Endothelial cell of umbilical vein (primary cell): Measurements from ENCODE around the gene KCTD6. TPM values are rescaled to one million over a fixed set of nuclear protein-coding genes. Genes with fewer than 3 reads are reported as not detected.

Source experiments
- BruUV-seq: library from RNA; stranded (reverse); fragments of 400-500 nt; replicated peaks from 2 replicates; lab custom pipeline; 2021; lab: Mats Ljungman, UMichigan
- CTCF ChIA-PET: fragments of 300-600, 350-600 bp; sonication (Branson Sonifier 250); formaldehyde crosslinking; loops from one replicate; lab custom pipeline; 2021; ENCODE audit warnings: antibody characterized with exemption, inconsistent platforms; lab: Charles Lee
- POLR2A ChIA-PET: fragments of 300-600, 350-600 bp; sonication (Branson Sonifier 250); formaldehyde crosslinking; loops from one replicate; lab custom pipeline; 2021; ENCODE audit warnings: antibody characterized with exemption, inconsistent platforms; lab: Charles Lee
- DNase-seq: peaks from one replicate; pipeline ENCODE4 v3.0.0-alpha.2; 2011; ENCODE audit warnings: low read depth, low spot score
- FAIRE-seq: peaks from 2 replicates; lab custom pipeline; 2011; peaks lifted over from hg19 to GRCh38; lab: Jason Lieb, UNC
- H2AFZ ChIP-seq: 2 replicates; pipeline ENCODE4 v1.6.0; 2012; ENCODE audit warnings: low read depth, low read length, control low read depth, inconsistent platforms
- H3K27ac ChIP-seq: 2 replicates; pipeline ENCODE4 v1.5.1; 2011; ENCODE audit warnings: low read depth, mild to moderate bottlenecking, control low read depth, low read length, moderate library complexity; ENCODE audit not compliant: insufficient read depth
- H3K27me3 ChIP-seq, 2 experiments: 2 replicates each; pipeline versions ENCODE4 v1.6.0 to v1.6.1; 2011; ENCODE audit warnings: low read length in 2 of 2, mixed read lengths in 1 of 2; ENCODE audit not compliant: control insufficient read depth in 2 of 2, insufficient read depth in 2 of 2
- H3K36me3 ChIP-seq, 2 experiments: 2 replicates in 1 of 2; 3 replicates in 1 of 2; pipeline ENCODE4 v1.5.1; 2011; ENCODE audit warnings: low read length in 2 of 2, mild to moderate bottlenecking in 1 of 2, moderate library complexity in 1 of 2; ENCODE audit not compliant: control insufficient read depth in 2 of 2, insufficient read depth in 2 of 2; ENCODE audit errors: extremely low read depth in 1 of 2
- H3K4me1 ChIP-seq: 3 replicates; pipeline ENCODE4 v1.5.1; 2011; ENCODE audit warnings: mild to moderate bottlenecking, low read length; ENCODE audit not compliant: control insufficient read depth, insufficient read depth; ENCODE audit errors: extremely low read depth
- H3K4me2 ChIP-seq: 2 replicates; pipeline ENCODE4 v1.6.1; 2011; ENCODE audit warnings: low read length, control low read depth, mixed read lengths; ENCODE audit not compliant: insufficient read depth
- H3K4me3 ChIP-seq, 3 experiments: fragments of 200-600 bp in 1 of 3; sonication (generic), shearing (Covaris generic) in 1 of 3; replicated peaks in 1 of 3; 2 replicates each; pipeline ENCODE4 v1.5.1; 2011 to 2016; ENCODE audit warnings: control low read depth in 3 of 3, low read length in 3 of 3, mild to moderate bottlenecking in 2 of 3, inconsistent platforms in 1 of 3, low read depth in 1 of 3, moderate library complexity in 1 of 3; ENCODE audit not compliant: insufficient read depth in 1 of 3
- H3K79me2 ChIP-seq: 2 replicates; pipeline ENCODE4 v1.6.0; 2012; ENCODE audit warnings: low read length, inconsistent platforms; ENCODE audit not compliant: control insufficient read depth, insufficient read depth
- H3K9ac ChIP-seq: replicated peaks from 2 replicates; pipeline ENCODE3; 2011; ENCODE audit warnings: low read length, control low read depth; ENCODE audit not compliant: insufficient read depth; ENCODE audit errors: extremely low read depth
- H3K9me1 ChIP-seq: replicated peaks from 3 replicates; pipeline ENCODE4 v1.6.0; 2011; ENCODE audit warnings: mild to moderate bottlenecking, low read length; ENCODE audit not compliant: control insufficient read depth, insufficient read depth; ENCODE audit errors: extremely low read depth
- H3K9me3 ChIP-seq: replicated peaks from 2 replicates; pipeline ENCODE4 v1.5.1; 2012; ENCODE audit warnings: low read length, inconsistent platforms; ENCODE audit not compliant: control insufficient read depth, insufficient read depth
- H4K20me1 ChIP-seq: replicated peaks from 2 replicates; pipeline ENCODE3; 2011; ENCODE audit warnings: mild to moderate bottlenecking, low read length; ENCODE audit not compliant: control insufficient read depth, insufficient read depth; ENCODE audit errors: extremely low read depth
- EZH2 ChIP-seq: IDR thresholded peaks from 2 replicates; pipeline ENCODE4 v1.6.1; 2012; ENCODE audit warnings: borderline replicate concordance, low read depth, mild to moderate bottlenecking, moderate library complexity, low read length, inconsistent platforms; ENCODE audit not compliant: severe bottlenecking
- FOS ChIP-seq: IDR thresholded peaks from 2 replicates; pipeline ENCODE4 v1.6.1; 2011; ENCODE audit warnings: mild to moderate bottlenecking, low read length, moderate library complexity, borderline replicate concordance; ENCODE audit not compliant: insufficient read depth
- GATA2 ChIP-seq: IDR thresholded peaks from 2 replicates; pipeline ENCODE4 v1.7.0; 2011; ENCODE audit warnings: low read depth, mild to moderate bottlenecking, moderate library complexity, mixed read lengths, low read length; ENCODE audit not compliant: insufficient read length, insufficient read depth
- JUN ChIP-seq: IDR thresholded peaks from 2 replicates; pipeline ENCODE4 v1.6.1; 2011; ENCODE audit warnings: borderline replicate concordance, low read depth; ENCODE audit not compliant: insufficient read length, insufficient read depth
- MYC ChIP-seq: IDR thresholded peaks from one replicate; pipeline ENCODE4 v1.6.1; 2011; ENCODE audit warnings: mild to moderate bottlenecking, low read depth, low read length
- POLR2A ChIP-seq: IDR thresholded peaks from 2 replicates; pipeline ENCODE4 v1.6.1; 2012; ENCODE audit warnings: low read depth, mild to moderate bottlenecking, control low read depth, low read length
- POLR2AphosphoS5 ChIP-seq: IDR thresholded peaks from 2 replicates; pipeline ENCODE4 v1.6.1; 2012; ENCODE audit warnings: low read depth, mild to moderate bottlenecking, control low read depth, low read length, moderate library complexity; ENCODE audit not compliant: insufficient read depth
- dilution Hi-C: fragments of 300-500 bp; cut with MboI; formaldehyde crosslinking; loops from one replicate; pipeline ENCODE4 v1.15.0; 2019; ENCODE audit warnings: low sequenced_read_pairs; ENCODE audit not compliant: extremely low pct_ligation_motif_present
- intact Hi-C: fragments of 100-400 bp; cut with micrococcal nuclease; formaldehyde crosslinking; loops from one replicate; pipeline ENCODE4 v1.10.0; 2022
- polyA plus RNA-seq, 4 experiments: library from polyadenylated mRNA; depleted of rRNA in 3 of 4; stranded (reverse) in 3 of 4; unstranded in 1 of 4; fragments of >200 nt; gene quantifications; 2 replicates each; pipeline versions ENCODE4 v1.2.1 to v1.2.3, GENCODE V29; 2011 to 2012; ENCODE audit warnings: missing spikeins in 1 of 4
- total RNA-seq: library from RNA; stranded (reverse); gene quantifications from 2 replicates; pipeline ENCODE4 v1.2.3, GENCODE V29; 2021
- TF ChIP-seq, protein P1 (sequence below), 2 donors: IDR thresholded peaks; 1 replicate in 1 of 2; 2 replicates in 1 of 2; pipeline ENCODE4 v1.5.1; 2011; ENCODE audit warnings: low read length in 2 of 2, mild to moderate bottlenecking in 2 of 2, moderate library complexity in 2 of 2, control low read depth in 1 of 2, inconsistent platforms in 1 of 2, low read depth in 1 of 2; ENCODE audit not compliant: insufficient read depth in 1 of 2; ENCODE audit errors: extremely low read depth in 1 of 2
- TF ChIP-seq, protein P2 (sequence below): IDR thresholded peaks from 2 replicates; pipeline ENCODE4 v1.6.1; 2011; ENCODE audit not compliant: insufficient read depth, insufficient read length

Gene KCTD6
- total and polyA plus RNA-seq, 2 donors (not counting 3 experiments of a cell fraction or from before 2014, with no cell fraction given): 6.4 TPM

DNA sequence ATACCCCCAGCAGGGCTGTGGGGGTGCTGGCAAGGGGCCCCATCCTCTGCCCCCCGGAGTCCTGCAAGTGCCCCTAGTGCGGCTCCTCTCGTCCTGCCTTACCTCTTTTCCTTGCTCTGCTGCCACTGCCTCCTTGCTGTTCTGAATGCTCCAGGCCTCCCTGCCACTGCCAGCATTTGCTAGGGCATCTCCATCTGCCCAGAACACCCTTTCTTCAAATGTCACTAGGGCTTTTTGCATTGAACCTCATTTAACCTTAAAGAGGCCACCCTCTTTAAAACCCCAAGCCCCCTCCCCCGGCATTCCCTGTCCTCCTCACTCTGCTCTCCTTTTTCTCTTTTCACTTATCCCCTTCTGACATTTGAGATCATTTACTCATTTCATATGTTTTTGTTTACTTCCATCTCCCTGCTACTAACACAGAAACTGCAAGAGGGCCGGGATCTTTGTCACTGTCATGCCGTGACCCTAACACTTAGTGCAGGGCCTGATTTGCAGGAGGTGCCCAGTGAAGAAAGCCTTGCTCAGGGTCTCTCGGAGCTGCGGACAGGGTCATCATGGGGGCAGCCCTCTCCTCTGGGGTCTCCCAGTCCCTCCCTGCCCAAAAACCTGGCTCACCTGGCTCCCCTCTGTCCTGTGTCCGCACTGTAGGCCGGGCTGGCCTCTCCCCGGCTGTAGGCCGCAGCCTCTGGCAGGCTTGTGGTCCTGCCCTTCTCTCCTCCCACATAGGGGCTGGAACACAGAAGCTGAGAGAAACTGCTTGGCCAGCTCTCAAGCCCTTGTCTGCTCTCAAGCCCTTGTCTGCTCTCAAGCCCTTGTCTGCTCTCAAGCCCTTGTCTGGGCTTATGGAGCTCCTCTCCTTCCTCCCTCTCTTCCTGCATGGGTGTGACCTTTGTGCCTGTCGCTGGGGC lies 44.9 kb downstream of the KCTD6 start, which contains the start of gene ACOX2:
ACOX2 (minus strand) TSS at position 690 of the 911 bp plus-strand sequence. CDS start 2,084 bp downstream, outside the sequence.
- ChIA-PET CTCF (interaction anchor here (1.1 to 3.6 kb wide), 3 partner anchors 45 to 230 kb away, joined by 3 to 18 read pairs (median 4); partner anchors contain the start of genes HTD2, KCTD6 and RPP14), POLR2A (no interaction called here)
- H3K27me3 ChIP-seq: no peaks in the 10 kb centered on the region
- no TSS peak for BruUV-seq
- H3K9me1 ChIP-seq: no peaks in the 10 kb centered on the region
- DNase-seq (peak; percentile 43), FAIRE-seq (no peak)
- TF ChIP-seq MYC: no peak
- no peaks in the 10 kb centered on the region for H4K20me1 ChIP-seq
- H3K79me2 ChIP-seq: no peaks in the 10 kb centered on the region
- H3K9ac ChIP-seq: no peak within 1 kb of the TSS
- dilution Hi-C loops: no loop called here
- no peak within 1 kb of the TSS for H3K4me2 ChIP-seq
- peaks cover 6% of the 10 kb centered on the region for H3K4me1 ChIP-seq
- no peaks in the 10 kb centered on the region for H3K36me3 ChIP-seq
- intact Hi-C loops: no loop called here
- H2AFZ ChIP-seq: peak within 1 kb of the TSS; percentile 11
- no peak within 1 kb of the TSS for H3K4me3 ChIP-seq
- H3K27ac ChIP-seq: no peak within 1 kb of the TSS
- H3K9me3 ChIP-seq: no peaks in the 10 kb centered on the region

DNA sequence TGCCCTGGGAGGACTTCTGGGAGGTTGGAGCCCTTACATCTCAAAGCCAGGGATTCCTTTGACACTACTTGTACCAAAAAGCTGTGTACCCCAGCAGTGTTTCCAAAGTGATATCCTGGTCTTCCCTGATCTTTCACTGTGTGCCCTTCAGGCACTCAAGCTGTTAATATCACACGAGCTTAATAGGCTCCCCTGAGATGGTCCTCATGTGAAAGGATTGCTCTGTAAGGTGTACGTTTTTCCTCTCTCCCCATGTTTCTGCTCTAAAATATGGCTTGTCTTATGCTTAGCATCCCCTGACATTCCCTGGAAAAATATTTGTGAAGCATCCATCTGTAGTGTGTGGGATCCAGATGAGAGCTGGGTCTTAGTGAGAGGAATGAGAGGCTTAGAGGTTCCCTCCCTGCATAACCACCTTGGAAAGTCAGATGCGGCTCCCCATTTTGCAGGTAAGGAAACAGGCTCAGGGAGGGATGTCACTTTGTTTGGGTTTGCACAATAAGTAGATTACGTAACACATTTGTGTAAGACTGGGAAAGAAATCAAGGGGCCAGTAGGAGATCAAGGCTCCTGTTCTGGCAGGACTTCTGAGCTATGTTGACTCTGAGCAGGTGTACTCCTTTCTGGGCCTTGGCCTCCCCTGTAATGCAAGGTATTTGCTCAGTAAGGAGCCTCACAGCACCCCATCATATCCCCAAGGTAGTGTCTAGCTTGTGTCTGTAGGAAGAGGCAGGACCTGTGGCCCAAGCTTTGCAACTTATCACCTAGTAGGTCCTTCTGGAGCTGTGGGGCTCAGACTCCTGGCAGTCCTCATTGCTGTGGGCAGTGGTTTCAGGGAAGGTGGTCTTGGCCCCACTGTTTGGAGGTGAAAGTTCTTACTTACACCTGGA lies 45.8 kb downstream of the KCTD6 start:
- Histone ChIP-seq H3K27ac (no peak overlapping the region), H3K27me3 (no peaks in the 10 kb centered on the region), H4K20me1 (no peaks in the 10 kb centered on the region), H2AFZ (no peak overlapping the region), H3K36me3 (no peaks in the 10 kb centered on the region), H3K9me1 (no peaks in the 10 kb centered on the region), H3K4me3 (no peak overlapping the region), H3K9me3 (no peaks in the 10 kb centered on the region), H3K9ac (no peak overlapping the region), H3K79me2 (no peaks in the 10 kb centered on the region), H3K4me1 (peaks cover 6% of the 10 kb centered on the region), H3K4me2 (no peak overlapping the region)
- ChIA-PET CTCF (interaction anchor here (1.3 to 1.7 kb wide), 2 partner anchors 31 to 46 kb away, joined by 4 to 7 read pairs; partner anchors contain the start of gene KCTD6), POLR2A (no interaction called here)
- intact Hi-C loops: no loop called here
- DNase-seq (no peak), FAIRE-seq (peak; percentile 18)
- no TSS peak for BruUV-seq
- TF ChIP-seq GATA2 (no peak), FOS (no peak), POLR2A (no peak), EZH2 (no peak), POLR2AphosphoS5 (no peak), MYC (no peak), JUN (no peak)
- TF ChIP-seq, protein P1, sequence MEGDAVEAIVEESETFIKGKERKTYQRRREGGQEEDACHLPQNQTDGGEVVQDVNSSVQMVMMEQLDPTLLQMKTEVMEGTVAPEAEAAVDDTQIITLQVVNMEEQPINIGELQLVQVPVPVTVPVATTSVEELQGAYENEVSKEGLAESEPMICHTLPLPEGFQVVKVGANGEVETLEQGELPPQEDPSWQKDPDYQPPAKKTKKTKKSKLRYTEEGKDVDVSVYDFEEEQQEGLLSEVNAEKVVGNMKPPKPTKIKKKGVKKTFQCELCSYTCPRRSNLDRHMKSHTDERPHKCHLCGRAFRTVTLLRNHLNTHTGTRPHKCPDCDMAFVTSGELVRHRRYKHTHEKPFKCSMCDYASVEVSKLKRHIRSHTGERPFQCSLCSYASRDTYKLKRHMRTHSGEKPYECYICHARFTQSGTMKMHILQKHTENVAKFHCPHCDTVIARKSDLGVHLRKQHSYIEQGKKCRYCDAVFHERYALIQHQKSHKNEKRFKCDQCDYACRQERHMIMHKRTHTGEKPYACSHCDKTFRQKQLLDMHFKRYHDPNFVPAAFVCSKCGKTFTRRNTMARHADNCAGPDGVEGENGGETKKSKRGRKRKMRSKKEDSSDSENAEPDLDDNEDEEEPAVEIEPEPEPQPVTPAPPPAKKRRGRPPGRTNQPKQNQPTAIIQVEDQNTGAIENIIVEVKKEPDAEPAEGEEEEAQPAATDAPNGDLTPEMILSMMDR (IDR thresholded peaks at IDR 0.05; ENCODE audit: extremely low read depth in 1 of 2, insufficient read depth in 1 of 2, low read depth in 1 of 2, low read length in 2 of 2): no peak
- TF ChIP-seq, protein P2, sequence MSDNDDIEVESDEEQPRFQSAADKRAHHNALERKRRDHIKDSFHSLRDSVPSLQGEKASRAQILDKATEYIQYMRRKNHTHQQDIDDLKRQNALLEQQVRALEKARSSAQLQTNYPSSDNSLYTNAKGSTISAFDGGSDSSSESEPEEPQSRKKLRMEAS: no peak
- dilution Hi-C loops: no loop called here
